Measurements from ENCODE around the gene C3orf70. TPM values are rescaled to one million over a fixed set of nuclear protein-coding genes. Genes with fewer than 3 reads are reported as not detected.

C3orf70 gene
- total RNA-seq, 1 donor from 2014 or later = 1.5 TPM

Other genes with a start within 250 kb of the C3orf70 start
- gene EHHADH, start 101.0 kb upstream of the C3orf70 start, total RNA-seq = 18.7 TPM
- 7.6 TPM for gene MAP3K13, start 210.1 kb upstream of the C3orf70 start, total RNA-seq